SU-DHL-6 (cell line): Measurements from ENCODE around the gene ITPK1.

Experiments
- H2AFZ ChIP-seq: fragments of 200-600 bp; sonication (generic); 2 replicates; pipeline ENCODE4 v1.6.1; 2014; ENCODE audit warnings: low read depth, mild to moderate bottlenecking, moderate library complexity, mixed read lengths, antibody characterized with exemption, low read length; ENCODE audit not compliant: severe bottlenecking
- H3F3A ChIP-seq: fragments of 200-600 bp; shearing (Covaris generic); 2 replicates; pipeline ENCODE4 v1.6.0; 2016; ENCODE audit warnings: antibody characterized with exemption, mild to moderate bottlenecking; ENCODE audit not compliant: insufficient read depth
- H3K27ac ChIP-seq: fragments of 200-600 bp; sonication (generic); 2 replicates; pipeline ENCODE4 v1.5.1; 2016; ENCODE audit warnings: low read depth, mild to moderate bottlenecking, low read length, moderate library complexity, mixed read lengths
- H3K27me3 ChIP-seq: fragments of 200-600 bp; sonication (generic), shearing (Covaris generic); 2 replicates; pipeline ENCODE4 v1.6.0; 2014; ENCODE audit warnings: mild to moderate bottlenecking, low read length
- H3K36me3 ChIP-seq: fragments of 200-600 bp; sonication (generic); 2 replicates; pipeline ENCODE4 v1.6.1; 2014; ENCODE audit warnings: mild to moderate bottlenecking, low read length, mixed read lengths
- H3K4me2 ChIP-seq: fragments of 300-600, 200-600 bp; shearing (Covaris generic), sonication (generic); 2 replicates; pipeline ENCODE4 v1.6.0; 2014; ENCODE audit warnings: low read length, low read depth, mild to moderate bottlenecking; ENCODE audit not compliant: poor library complexity, severe bottlenecking
- H3K4me3 ChIP-seq: fragments of 200-600 bp; sonication (generic); 2 replicates; pipeline ENCODE4 v1.5.1; 2014; ENCODE audit warnings: antibody characterized with exemption, low read length, mild to moderate bottlenecking, mixed read lengths; ENCODE audit not compliant: insufficient read depth, poor library complexity, severe bottlenecking
- H3K79me2 ChIP-seq: fragments of 200-600 bp; sonication (generic); 2 replicates; pipeline ENCODE4 v1.6.1; 2014; ENCODE audit warnings: mild to moderate bottlenecking, low read length, moderate library complexity; ENCODE audit not compliant: insufficient read depth
- H3K9ac ChIP-seq: fragments of 200-600 bp; sonication (generic); 2 replicates; pipeline ENCODE4 v1.7.0; 2014; ENCODE audit warnings: mild to moderate bottlenecking, low read length
- H3K9me2 ChIP-seq: fragments of 200-600 bp; sonication (generic); replicated peaks from 2 replicates; pipeline ENCODE4 v1.6.1; 2014; ENCODE audit warnings: low read length; ENCODE audit not compliant: insufficient read depth
- H3K9me3 ChIP-seq: fragments of 200-600 bp; sonication (generic); 2 replicates; pipeline ENCODE4 v1.6.1; 2014; ENCODE audit warnings: low read length, mixed read lengths; ENCODE audit not compliant: insufficient read depth
- H4K20me1 ChIP-seq: fragments of 200-600 bp; sonication (generic); 2 replicates; pipeline ENCODE4 v1.6.1; 2014; ENCODE audit warnings: low read depth, mild to moderate bottlenecking, antibody characterized with exemption, low read length, moderate library complexity, mixed read lengths
- CTCF ChIP-seq: fragments of 200-600 bp; sonication (generic); IDR thresholded peaks from one replicate; pipeline ENCODE4 v1.5.1; 2017; ENCODE audit warnings: antibody characterized with exemption, mild to moderate bottlenecking, low read length, moderate library complexity; ENCODE audit not compliant: insufficient read depth, poor library complexity, severe bottlenecking
- EZH2phosphoT487 ChIP-seq: fragments of 200-600 bp; sonication (generic), shearing (Covaris generic); conservative IDR thresholded peaks from 2 replicates; pipeline ENCODE4 v1.6.1; 2018; ENCODE audit warnings: mild to moderate bottlenecking, antibody characterized with exemption, low read length, moderate library complexity, mixed read lengths

The ITPK1 gene

GRCh38 chr14:93082576-93083001 is 33.1 kb downstream of the ITPK1 start:
- no peak overlapping the region for H3K4me2 ChIP-seq
- no peaks in the 10 kb centered on the region for H3K9me2 ChIP-seq
- H3K9ac ChIP-seq, result no peak overlapping the region
- no peaks in the 10 kb centered on the region; the same call in 1 of the 2 replicates for H4K20me1 ChIP-seq
- no peaks in the 10 kb centered on the region for H3K27me3 ChIP-seq
- no peaks in the 10 kb centered on the region for H3K9me3 ChIP-seq
- H3F3A ChIP-seq, result no peaks in the 10 kb centered on the region
- H3K79me2 ChIP-seq, result no peaks in the 10 kb centered on the region
- H3K4me3 ChIP-seq, result no peak overlapping the region
- no peaks in the 10 kb centered on the region for H3K36me3 ChIP-seq
- no peak overlapping the region for H3K27ac ChIP-seq
- no peak for TF ChIP-seq EZH2phosphoT487
- no peak for TF ChIP-seq CTCF
- H2AFZ ChIP-seq, result no peak overlapping the region

- Histone ChIP-seq H3K27me3 (no peaks in the 10 kb centered on the region), H4K20me1 (no peaks in the 10 kb centered on the region; the same call in 1 of the 2 replicates), H3K9me2 (no peaks in the 10 kb centered on the region), H2AFZ (no peak overlapping the region), H3K9me3 (no peaks in the 10 kb centered on the region), H3K36me3 (no peaks in the 10 kb centered on the region), H3K79me2 (no peaks in the 10 kb centered on the region), H3K4me3 (no peak overlapping the region), H3K27ac (no peak overlapping the region), H3K4me2 (no peak overlapping the region), H3F3A (no peaks in the 10 kb centered on the region), H3K9ac (no peak overlapping the region)
- TF ChIP-seq EZH2phosphoT487 (no peak), CTCF (no peak)
These were observed 33.7 kb downstream of the ITPK1 start for GRCh38 chr14:93081876-93082570.

- Histone ChIP-seq H2AFZ (no peak overlapping the region), H3K9me2 (no peaks in the 10 kb centered on the region), H3K79me2 (no peaks in the 10 kb centered on the region), H3K4me2 (no peak overlapping the region), H3K4me3 (no peak overlapping the region), H3K36me3 (no peaks in the 10 kb centered on the region), H3K27me3 (no peaks in the 10 kb centered on the region), H3K9me3 (no peaks in the 10 kb centered on the region), H4K20me1 (no peaks in the 10 kb centered on the region; the same call in 1 of the 2 replicates), H3F3A (no peaks in the 10 kb centered on the region), H3K27ac (no peak overlapping the region), H3K9ac (no peak overlapping the region)
- no peak for TF ChIP-seq EZH2phosphoT487
- TF ChIP-seq CTCF, result no peak
These were observed 35.8 kb downstream of the ITPK1 start for GRCh38 chr14:93079865-93080403.
